Endothelial cell (in vitro differentiated cells): ENCODE data around the gene CHID1. TPM values are rescaled to one million over a fixed set of nuclear protein-coding genes. Genes with fewer than 3 reads are reported as not detected.

Experiments used
- DNase-seq: peaks from one replicate; pipeline ENCODE4 v3.0.0; 2021; ENCODE audit warnings: low spot score
- H3K27ac Mint-ChIP-seq: one replicate; pipeline ENCODE4 v1.8.0; 2021; ENCODE audit warnings: mixed read lengths, inconsistent platforms; ENCODE audit not compliant: unreplicated experiment
- H3K27me3 Mint-ChIP-seq: one replicate; pipeline ENCODE4 v1.8.0; 2021; ENCODE audit warnings: mild to moderate bottlenecking, moderate library complexity, mixed read lengths, inconsistent platforms; ENCODE audit not compliant: unreplicated experiment
- H3K36me3 Mint-ChIP-seq: one replicate; pipeline ENCODE4 v1.8.0; 2021; ENCODE audit warnings: mild to moderate bottlenecking, low read depth, mixed read lengths, inconsistent platforms; ENCODE audit not compliant: unreplicated experiment
- H3K4me1 Mint-ChIP-seq: one replicate; pipeline ENCODE4 v1.8.0; 2021; ENCODE audit warnings: mild to moderate bottlenecking, mixed read lengths, inconsistent platforms; ENCODE audit not compliant: unreplicated experiment
- H3K4me3 Mint-ChIP-seq: one replicate; pipeline ENCODE4 v1.8.0; 2021; ENCODE audit warnings: mild to moderate bottlenecking, mixed read lengths, inconsistent platforms; ENCODE audit not compliant: unreplicated experiment
- H3K9me3 Mint-ChIP-seq: one replicate; pipeline ENCODE4 v1.8.0; 2021; ENCODE audit warnings: mixed read lengths, inconsistent platforms; ENCODE audit not compliant: unreplicated experiment
- CTCF ChIP-seq: fragments of 200-600 bp; sonication (generic); IDR thresholded peaks from one replicate; pipeline ENCODE4 v1.5.0; 2021; ENCODE audit warnings: antibody characterized with exemption; ENCODE audit not compliant: unreplicated experiment
- total RNA-seq: library from RNA; stranded (reverse); fragmentation: NEBNext Ultra II Directional; extraction: Animal tissue kit (Norgen Biotek cat#: 25700); gene quantifications from one replicate; pipeline ENCODE4 v1.2.1, GENCODE V29; 2021; ENCODE audit not compliant: unreplicated experiment

CHID1 gene
- total RNA-seq, 1 donor from 2014 or later = 69.3 TPM

- no peak for TF ChIP-seq CTCF
- Mint-ChIP-seq H3K9me3 (no peaks in the 10 kb centered on the region), H3K27ac (peak overlapping the region; percentile 55), H3K4me1 (peaks cover 14% of the 10 kb centered on the region), H3K27me3 (peaks cover 3% of the 10 kb centered on the region), H3K4me3 (peak overlapping the region; percentile 92), H3K36me3 (peaks cover 4% of the 10 kb centered on the region)
- DNase-seq = no peak
These were observed 650 bp upstream of the CHID1 start for GRCh38 chr11:911031-911889.

- TF ChIP-seq CTCF = no peak
- peak overlapping the region; percentile 96 for H3K4me3 Mint-ChIP-seq
- no peak for DNase-seq
- H3K4me1 Mint-ChIP-seq = peaks cover 14% of the 10 kb centered on the region
- H3K36me3 Mint-ChIP-seq = peaks cover 4% of the 10 kb centered on the region
- peaks cover 2% of the 10 kb centered on the region for H3K27me3 Mint-ChIP-seq
- H3K27ac Mint-ChIP-seq = no peak overlapping the region
- no peaks in the 10 kb centered on the region for H3K9me3 Mint-ChIP-seq
These were observed 494 bp downstream of the CHID1 start for GRCh38 chr11:910044-910588.

GRCh38 chr11:909406-909805, 1.2 kb downstream of the CHID1 start:
- Mint-ChIP-seq H3K27ac (no peak overlapping the region), H3K27me3 (peaks cover 3% of the 10 kb centered on the region), H3K4me1 (peaks cover 14% of the 10 kb centered on the region), H3K4me3 (peak overlapping the region; percentile 96), H3K9me3 (no peaks in the 10 kb centered on the region), H3K36me3 (peaks cover 4% of the 10 kb centered on the region)
- no peak for DNase-seq
- TF ChIP-seq CTCF = no peak

GRCh38 chr11:908273-908672, 2.3 kb downstream of the CHID1 start:
- Mint-ChIP-seq H3K27ac (no peak overlapping the region), H3K36me3 (peaks cover 14% of the 10 kb centered on the region), H3K4me1 (peaks cover 14% of the 10 kb centered on the region), H3K9me3 (no peaks in the 10 kb centered on the region), H3K27me3 (peaks cover 7% of the 10 kb centered on the region), H3K4me3 (no peak overlapping the region)
- no peak for DNase-seq
- no peak for TF ChIP-seq CTCF

GRCh38 chr11:907668-908067, 2.9 kb downstream of the CHID1 start:
- Mint-ChIP-seq H3K4me3 (no peak overlapping the region), H3K36me3 (peaks cover 18% of the 10 kb centered on the region)

More at GRCh38 chr11:907668-908067, 2.9 kb downstream of the CHID1 start:
- H3K4me1 Mint-ChIP-seq = peaks cover 14% of the 10 kb centered on the region
- peaks cover 7% of the 10 kb centered on the region for H3K27me3 Mint-ChIP-seq
- TF ChIP-seq CTCF = no peak
- H3K27ac Mint-ChIP-seq = no peak overlapping the region
- DNase-seq = no peak
- no peaks in the 10 kb centered on the region for H3K9me3 Mint-ChIP-seq
